Measurements from ENCODE around the gene FKBP6.
"Not testable (repeated sequence)": the region's sequence is repeated elsewhere in the genome, so short reads cannot be mapped to it uniquely, and the experiment has no call there.

FKBP6 gene

DNA sequence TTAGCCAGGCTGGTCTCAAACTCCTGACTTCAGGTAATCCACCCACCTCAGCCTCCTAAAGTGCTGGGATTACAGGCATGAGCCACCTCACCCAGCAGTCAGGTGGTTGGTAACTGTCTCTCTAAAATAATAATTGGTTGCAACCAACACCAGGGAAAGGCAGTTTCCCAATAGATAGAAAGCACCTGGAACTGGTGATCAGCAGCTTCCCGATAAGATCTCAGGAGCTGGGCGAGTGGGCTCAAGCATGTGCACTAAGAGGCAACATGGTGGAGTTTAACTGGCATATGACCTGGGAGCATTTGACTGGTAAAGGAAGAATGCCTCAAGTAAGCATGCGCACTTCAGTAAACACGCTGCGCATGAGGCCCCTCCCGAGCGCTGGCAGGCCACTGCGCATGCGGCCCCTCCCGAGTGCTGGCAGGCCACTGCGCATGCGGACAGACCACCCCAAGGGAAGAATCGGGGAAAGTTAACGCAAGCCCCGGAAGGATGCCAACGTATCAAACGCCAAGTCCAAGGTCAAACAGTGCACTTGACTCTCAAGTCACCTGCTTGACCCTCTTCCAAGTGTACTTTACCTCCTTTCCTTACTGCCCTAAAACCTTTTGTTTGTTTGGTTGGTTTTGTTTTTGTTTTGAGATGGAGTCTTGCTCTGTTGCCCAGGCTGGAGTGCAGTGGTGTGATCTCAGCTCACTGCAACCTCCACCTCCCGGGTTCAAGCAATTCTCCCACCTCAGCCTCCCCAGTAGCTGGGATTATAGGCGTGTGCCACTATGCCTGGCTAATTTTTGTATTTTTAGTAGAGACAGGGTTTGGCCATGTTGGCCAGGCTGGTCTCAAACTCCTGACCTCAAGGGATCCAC lies 71.5 kb downstream of the FKBP6 start:
- DNase-seq = peak; percentile 55

DNA sequence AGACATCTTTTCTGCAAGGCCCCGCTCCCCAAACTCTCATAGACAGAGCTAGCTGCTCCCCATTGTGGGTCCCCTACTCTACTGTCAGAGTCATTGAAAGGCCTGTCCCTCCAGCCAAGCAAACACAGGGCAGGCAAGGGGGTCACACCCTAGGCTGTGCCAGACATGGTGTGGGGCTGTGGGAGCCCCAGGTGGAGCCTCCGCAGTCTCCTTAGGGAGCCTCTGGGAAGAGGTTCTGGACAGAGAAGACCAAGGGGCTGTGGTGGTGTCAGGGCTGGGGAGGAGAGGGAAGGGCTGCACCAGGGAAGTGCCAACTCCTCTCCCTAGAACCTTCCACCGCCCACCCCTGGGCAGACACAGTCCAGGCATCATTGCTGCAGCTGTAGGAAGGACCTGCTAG lies 76.9 kb downstream of the FKBP6 start:
- not testable (repeated sequence) for DNase-seq
